SK-N-MC (cell line): ENCODE results near the gene GATA1.

Experiments
- EZH2 ChIP-seq: fragments of 200-600 bp; sonication (generic); IDR thresholded peaks from one replicate; pipeline ENCODE4 v1.6.1; 2017; ENCODE audit warnings: antibody characterized with exemption
- POLR2AphosphoS5 ChIP-seq: IDR thresholded peaks from 2 replicates; pipeline ENCODE4 v1.6.1; 2012; ENCODE audit warnings: mild to moderate bottlenecking, low read depth, low read length, borderline replicate concordance

- TF ChIP-seq POLR2AphosphoS5 = no peak
- no peak for TF ChIP-seq EZH2
These were observed 53.3 kb downstream of the GATA1 start for GRCh38 chrX:48839686-48840085.
